ENCODE data around the gene ATP11C.

DNA sequence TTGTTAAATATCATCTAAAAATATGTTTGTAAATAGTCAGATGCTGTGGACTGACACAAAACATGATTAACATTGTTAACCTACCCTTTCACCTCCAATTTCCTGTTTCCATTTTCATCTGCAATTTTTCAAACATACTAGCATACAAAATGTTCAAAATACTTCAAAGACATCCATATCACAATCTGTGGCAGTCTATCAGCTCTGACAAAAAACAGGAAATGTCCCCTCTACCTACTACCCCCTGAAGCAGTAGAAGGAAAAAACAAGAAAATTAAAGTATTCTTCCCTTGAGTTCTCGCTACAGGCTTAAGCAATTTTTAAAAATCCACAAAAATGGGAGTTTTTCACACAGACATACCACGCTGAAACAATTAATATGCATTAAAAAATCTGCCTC is 116.6 kb downstream of the ATP11C start:
- TF ChIP-seq POLR2AphosphoS5 (IDR thresholded peaks at IDR 0.05) (no peak), EP300 (IDR thresholded peaks at IDR 0.05) (no peak)
- TF ChIP-seq, protein P1, sequence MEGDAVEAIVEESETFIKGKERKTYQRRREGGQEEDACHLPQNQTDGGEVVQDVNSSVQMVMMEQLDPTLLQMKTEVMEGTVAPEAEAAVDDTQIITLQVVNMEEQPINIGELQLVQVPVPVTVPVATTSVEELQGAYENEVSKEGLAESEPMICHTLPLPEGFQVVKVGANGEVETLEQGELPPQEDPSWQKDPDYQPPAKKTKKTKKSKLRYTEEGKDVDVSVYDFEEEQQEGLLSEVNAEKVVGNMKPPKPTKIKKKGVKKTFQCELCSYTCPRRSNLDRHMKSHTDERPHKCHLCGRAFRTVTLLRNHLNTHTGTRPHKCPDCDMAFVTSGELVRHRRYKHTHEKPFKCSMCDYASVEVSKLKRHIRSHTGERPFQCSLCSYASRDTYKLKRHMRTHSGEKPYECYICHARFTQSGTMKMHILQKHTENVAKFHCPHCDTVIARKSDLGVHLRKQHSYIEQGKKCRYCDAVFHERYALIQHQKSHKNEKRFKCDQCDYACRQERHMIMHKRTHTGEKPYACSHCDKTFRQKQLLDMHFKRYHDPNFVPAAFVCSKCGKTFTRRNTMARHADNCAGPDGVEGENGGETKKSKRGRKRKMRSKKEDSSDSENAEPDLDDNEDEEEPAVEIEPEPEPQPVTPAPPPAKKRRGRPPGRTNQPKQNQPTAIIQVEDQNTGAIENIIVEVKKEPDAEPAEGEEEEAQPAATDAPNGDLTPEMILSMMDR (IDR thresholded peaks at IDR 0.05) = no peak

Data from gastroesophageal sphincter (tissue), 3 donors.